NK-92 (cell line): ENCODE measurements around the gene WASF2.

Experiments used
- DNase-seq: peaks from one replicate; lab custom pipeline; 2025; ENCODE audit not compliant: unreplicated experiment; lab: John Stamatoyannopoulos, UW

The WASF2 gene

DNA sequence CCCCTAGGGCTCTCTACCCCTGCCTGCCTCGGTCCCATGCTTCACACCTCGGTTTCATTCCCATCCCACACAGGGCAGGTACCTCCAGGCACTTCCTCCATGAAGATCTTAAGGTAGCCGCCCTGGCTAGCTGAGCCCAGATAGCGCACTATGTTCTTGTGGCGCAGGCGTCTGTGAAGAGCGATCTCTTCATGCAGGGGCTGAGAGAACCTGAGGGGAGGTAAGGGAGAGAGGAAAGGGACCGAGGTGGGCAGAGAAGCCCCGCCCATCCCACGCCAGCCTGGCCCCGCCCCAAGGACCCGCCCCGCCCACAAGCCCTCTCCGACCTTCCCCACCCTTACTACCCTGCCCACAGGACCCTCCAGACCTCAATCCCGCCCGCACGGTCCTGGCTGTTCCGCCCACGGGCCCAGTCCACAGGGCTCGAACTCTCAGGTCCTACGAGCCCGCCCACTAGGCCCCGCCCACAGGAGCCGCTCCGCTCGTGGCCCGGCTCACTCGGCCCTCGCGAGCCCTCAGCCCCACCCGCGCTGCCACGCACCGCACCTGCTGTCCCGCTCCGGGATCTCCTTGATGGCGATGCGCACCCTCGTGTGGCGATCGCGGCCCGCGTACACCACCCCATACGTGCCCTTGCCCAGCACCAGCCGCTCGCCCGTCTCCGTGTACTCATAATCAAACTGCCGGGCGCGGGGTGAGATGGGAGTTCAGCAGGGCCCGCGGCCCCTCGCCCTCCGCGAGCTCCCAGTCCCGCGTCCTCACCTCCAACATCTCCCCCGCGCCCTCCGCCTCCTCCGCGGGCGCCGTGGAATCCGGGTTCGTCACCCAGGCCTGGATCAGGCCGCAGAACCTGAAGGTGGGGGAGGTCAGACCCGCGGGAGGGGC, 129.6 kb downstream of the WASF2 start:
- no peak for DNase-seq

DNA sequence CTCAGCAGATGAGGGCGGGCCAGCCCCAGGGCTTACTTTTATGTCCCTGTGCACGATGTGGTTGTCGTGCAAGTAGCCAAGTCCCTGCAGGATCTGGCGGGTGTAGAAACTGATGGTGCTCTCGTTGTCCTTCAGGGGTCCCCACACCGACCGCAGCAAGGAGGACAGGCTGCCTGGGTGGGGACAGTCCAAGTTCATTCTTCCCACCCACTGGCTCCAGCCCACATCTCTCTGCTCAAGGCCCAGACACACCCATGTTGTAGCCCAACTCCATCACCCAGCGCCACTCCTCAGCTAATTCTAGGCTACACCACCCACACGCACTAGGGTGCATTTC, 130.2 kb downstream of the WASF2 start:
- no peak for DNase-seq

DNA sequence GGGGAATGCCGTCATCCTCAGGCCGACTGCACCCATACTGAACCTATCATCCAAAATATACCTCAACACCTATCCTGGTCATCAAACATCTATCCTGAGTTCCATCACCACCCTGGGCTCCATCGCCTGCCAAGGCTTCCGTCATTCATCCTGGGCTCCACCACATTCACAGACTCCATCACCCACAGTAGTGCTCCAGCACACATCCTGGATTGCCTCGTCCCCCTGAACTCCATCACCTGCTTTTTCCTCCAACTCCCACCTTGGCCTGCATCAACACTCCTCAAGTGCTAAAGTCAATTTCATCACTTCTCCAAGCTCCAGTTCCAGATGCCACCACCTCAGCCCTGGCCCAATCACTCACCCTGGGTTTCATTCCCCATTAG, 131.0 kb downstream of the WASF2 start:
- DNase-seq, result no peak

DNA sequence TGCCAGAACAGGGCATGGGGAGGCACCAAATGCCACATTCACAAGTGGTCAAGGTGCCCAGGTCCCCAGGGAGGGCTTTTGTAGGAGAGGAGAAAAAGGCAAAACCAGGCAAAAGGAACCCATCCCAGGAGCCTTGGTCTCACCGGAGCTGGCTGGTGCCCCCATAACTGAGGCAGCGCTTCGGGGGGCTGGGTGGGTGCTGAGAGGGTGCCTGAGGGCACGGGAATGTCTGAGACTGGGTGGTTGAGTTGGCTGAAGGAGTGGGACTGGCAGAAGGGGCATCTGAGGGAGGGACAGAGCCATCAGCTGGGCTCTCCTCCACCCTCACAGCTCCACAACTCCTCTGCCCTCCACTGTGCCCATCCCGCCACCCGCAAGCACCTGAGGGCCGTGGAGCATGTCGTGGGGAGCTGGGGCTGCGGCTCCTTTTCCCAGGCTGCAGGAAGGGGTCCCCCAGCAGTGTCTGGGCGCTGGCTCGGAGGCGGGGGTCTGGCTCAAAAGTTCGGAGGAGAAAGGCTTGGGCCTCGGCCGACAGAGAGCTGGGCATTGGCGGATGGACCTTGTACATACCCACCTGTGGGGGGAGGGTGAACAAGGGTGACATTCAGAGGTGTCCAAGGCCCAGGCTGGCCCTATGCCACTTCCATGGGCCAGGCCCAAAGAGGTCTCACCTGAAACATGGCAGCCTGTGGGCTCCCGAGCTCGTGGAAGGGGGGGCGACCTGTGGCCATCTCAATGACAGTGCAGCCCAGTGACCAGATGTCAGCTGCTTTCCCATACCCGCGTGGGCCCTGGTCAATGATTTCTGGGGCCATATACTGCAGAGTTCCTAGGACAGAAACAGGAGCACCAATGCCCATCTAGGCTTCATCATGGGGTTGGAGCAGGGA, 131.7 kb downstream of the WASF2 start:
- no peak for DNase-seq

DNA sequence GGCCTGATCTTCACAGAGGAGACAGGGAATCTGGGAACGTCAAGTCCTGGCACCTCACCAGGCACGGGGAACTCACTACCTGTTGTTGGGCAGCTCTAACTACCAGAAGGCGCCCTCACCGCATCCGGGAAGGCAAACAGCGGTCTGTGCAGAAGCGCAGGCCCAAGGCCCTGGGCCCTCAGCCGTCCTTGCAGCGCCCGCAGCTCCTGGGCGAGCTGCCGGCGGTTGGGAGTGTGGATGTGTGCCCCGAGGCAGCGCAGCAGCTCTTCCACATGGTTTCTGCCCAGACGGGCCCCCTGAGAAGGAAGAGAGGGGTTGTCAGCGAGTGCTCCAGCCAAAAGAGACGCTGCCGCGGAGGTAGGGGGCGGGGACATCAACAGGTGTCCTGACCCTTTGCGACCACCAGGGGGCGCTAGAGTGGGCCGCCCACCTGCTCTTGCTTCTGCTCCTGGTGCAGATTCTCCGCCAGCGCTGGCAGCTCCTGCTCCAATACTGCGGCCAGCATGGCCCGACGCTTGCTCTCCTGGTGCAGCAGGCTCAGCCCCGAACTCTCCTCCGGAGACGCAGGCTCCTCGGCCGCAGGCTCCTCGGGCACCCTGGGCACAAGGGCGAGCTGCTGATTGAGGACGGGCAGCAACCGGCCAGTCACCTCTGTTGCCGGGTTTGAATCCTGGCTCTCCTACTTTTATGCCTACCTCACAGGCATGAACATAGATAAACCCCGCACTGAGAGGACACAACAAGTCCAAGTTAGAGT, 132.5 kb downstream of the WASF2 start:
- no peak for DNase-seq

DNA sequence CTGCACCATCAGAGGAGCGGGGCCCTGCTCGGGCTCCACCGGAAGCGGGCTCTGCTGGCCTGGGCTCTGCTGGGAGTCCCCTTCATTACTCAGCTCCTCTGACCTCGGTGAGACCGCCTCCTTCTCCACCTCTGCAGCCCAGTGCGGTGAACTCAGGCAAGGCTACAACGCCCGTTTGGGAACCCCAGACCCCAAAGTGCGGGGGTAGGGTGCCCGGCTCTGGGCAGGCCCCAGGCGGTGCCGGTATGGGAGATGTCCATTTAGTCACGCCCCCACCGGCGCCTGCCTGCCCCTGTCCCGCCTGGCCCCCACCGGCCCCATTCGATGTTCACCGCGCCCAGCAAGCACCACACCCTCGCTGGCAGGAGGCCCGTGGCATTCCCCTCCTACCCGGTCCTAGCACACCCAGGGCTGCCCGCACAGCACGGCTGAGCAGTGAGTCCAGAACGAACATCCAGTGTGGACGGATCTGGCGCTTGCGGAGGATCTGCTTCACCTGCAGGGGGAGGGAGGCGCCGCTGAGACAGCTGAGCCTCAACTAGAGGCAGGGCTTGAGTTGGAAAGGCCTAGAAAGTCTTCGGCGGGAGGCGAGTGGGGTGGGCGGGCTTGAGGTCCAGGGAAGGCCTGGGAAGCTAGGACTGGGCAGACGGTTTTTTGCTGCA, 133.2 kb downstream of the WASF2 start:
- no peak for DNase-seq

DNA sequence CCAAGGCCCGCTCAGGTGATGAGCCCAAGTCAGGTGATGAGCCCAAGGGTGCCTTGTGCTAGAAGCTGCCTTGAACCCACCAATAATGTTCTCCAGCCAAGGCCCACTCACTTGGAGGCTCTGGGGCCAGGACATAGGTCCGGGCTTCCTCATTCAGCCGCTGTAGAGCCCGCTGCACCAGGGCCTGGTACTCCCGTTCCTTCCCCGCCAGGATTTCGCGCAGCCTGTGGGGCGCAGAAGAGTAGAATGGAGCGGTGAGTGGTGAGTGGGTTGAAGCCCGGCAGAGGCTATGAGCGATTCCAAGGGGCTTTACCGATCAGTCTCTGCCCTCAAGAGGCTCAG, 133.7 kb downstream of the WASF2 start:
- no peak for DNase-seq

DNA sequence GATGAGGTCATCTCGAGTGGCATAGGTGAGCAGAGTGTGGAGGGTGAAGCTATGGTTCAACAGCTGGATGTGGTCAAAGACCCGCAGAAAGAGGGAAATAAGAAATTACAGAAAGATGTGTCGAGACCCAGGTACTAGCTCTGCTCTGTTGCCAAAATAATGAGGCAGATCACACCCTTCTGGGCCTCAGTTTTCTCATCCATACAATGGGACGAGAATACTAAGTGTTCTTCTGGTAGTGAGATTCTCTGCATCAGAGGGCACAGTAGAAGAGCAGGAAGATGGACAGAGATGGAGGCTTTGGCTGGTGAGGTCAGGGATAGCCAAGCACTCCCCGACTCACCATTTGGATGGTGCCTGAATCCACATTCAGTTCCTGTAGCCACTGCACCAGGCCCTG, 134.3 kb downstream of the WASF2 start:
- DNase-seq, result no peak
